HCT116 (cell line): Measurements from ENCODE around the gene DHX34. TPM values are rescaled to one million over a fixed set of nuclear protein-coding genes. Genes with fewer than 3 reads are reported as not detected.

ENCODE experiments used
- ATAC-seq: fragments of 200-7000 bp; cut with Tn5 transposase; 2 replicates; pipeline ENCODE4 v1.9.1; 2020; ENCODE audit warnings: mild to moderate bottlenecking, moderate library complexity
- BruUV-seq: library from RNA; stranded (reverse); fragments of 400-500 nt; replicated peaks from 2 replicates; lab custom pipeline; 2021; lab: Mats Ljungman, UMichigan
- CTCF ChIA-PET: fragments of 300-600 bp; sonication (Branson Sonifier 250); formaldehyde crosslinking; loops from one replicate; lab custom pipeline; 2021; ENCODE audit warnings: antibody characterized with exemption; lab: Charles Lee
- POLR2A ChIA-PET: fragments of 300-600, 350-600 bp; sonication (Branson Sonifier 250); formaldehyde crosslinking; loops from one replicate; lab custom pipeline; 2021; ENCODE audit warnings: antibody characterized with exemption; lab: Charles Lee
- RAD21 ChIA-PET, 2 experiments: fragments of 300-600 bp; sonication (Branson Sonifier 250); formaldehyde crosslinking; loops; one replicate each; lab custom pipeline; 2023; ENCODE audit warnings: low total read pairs in 2 of 2; ENCODE audit not compliant: uncharacterized antibody in 2 of 2, unreplicated experiment in 2 of 2, low non-redundant PET in 1 of 2; lab: Charles Lee
- DNase-seq: peaks from one replicate; pipeline ENCODE4 v3.0.0-alpha.2; 2010; ENCODE audit warnings: low read depth, low spot score
- H2AFZ ChIP-seq: fragments of 200-600 bp; shearing (Covaris generic), sonication (generic); 2 replicates; pipeline ENCODE4 v1.6.1; 2017; ENCODE audit warnings: low read depth, mixed run types, mixed read lengths, antibody characterized with exemption, low read length; ENCODE audit not compliant: poor library complexity, severe bottlenecking
- H3K27ac ChIP-seq: 2 replicates; pipeline ENCODE4 v1.5.1; 2012; ENCODE audit warnings: low read depth, low read length
- H3K27me3 ChIP-seq: fragments of 200-600 bp; sonication (generic); 2 replicates; pipeline ENCODE4 v1.6.1; 2016; ENCODE audit warnings: mixed run types, low read length, mixed read lengths; ENCODE audit not compliant: insufficient read depth
- H3K36me3 ChIP-seq, 2 experiments: fragments of 200-500 bp in 1 of 2; fragments of 200-600 bp in 1 of 2; sonication (Bioruptor generic) in 1 of 2; sonication (generic) in 1 of 2; 2 replicates each; pipeline versions ENCODE4 v1.5.1 to v1.6.1; 2014 to 2016; ENCODE audit warnings: low read length in 2 of 2, inconsistent platforms in 1 of 2, mixed read lengths in 1 of 2, mixed run types in 1 of 2; ENCODE audit not compliant: insufficient read depth in 2 of 2, control insufficient read depth in 1 of 2
- H3K4me1 ChIP-seq, 2 experiments: fragments of 200-600 bp in 1 of 2; sonication (generic) in 1 of 2; 2 replicates each; pipeline versions ENCODE4 v1.5.1 to v1.6.1; 2012 to 2017; ENCODE audit warnings: low read length in 2 of 2, inconsistent platforms in 1 of 2, mild to moderate bottlenecking in 1 of 2, mixed read lengths in 1 of 2, mixed run types in 1 of 2, moderate library complexity in 1 of 2; ENCODE audit not compliant: insufficient read depth in 2 of 2, control insufficient read depth in 1 of 2
- H3K4me2 ChIP-seq: fragments of 200-600 bp; sonication (generic); 2 replicates; pipeline ENCODE4 v1.6.1; 2017; ENCODE audit warnings: mixed run types, low read length, mixed read lengths
- H3K4me3 ChIP-seq, 2 experiments: fragments of 200-600 bp in 1 of 2; sonication (generic) in 1 of 2; replicated peaks in 1 of 2; 2 replicates each; pipeline ENCODE4 v1.5.1; 2011 to 2016; ENCODE audit warnings: low read length in 2 of 2, control low read depth in 1 of 2, low read depth in 1 of 2, mild to moderate bottlenecking in 1 of 2, mixed read lengths in 1 of 2, mixed run types in 1 of 2
- H3K79me2 ChIP-seq: fragments of 200-600 bp; sonication (generic); 2 replicates; pipeline ENCODE4 v1.6.1; 2017; ENCODE audit warnings: mild to moderate bottlenecking, mixed run types, low read length, moderate library complexity, mixed read lengths; ENCODE audit not compliant: insufficient read depth
- H3K9ac ChIP-seq: fragments of 200-600 bp; sonication (generic); 2 replicates; pipeline ENCODE4 v1.6.1; 2016; ENCODE audit warnings: low read length, mixed read lengths
- H3K9me2 ChIP-seq: fragments of 200-600 bp; sonication (generic), shearing (Covaris generic); 2 replicates; pipeline ENCODE4 v1.6.1; 2017; ENCODE audit warnings: mixed run types, mild to moderate bottlenecking, moderate library complexity; ENCODE audit not compliant: insufficient read depth
- H3K9me3 ChIP-seq, 2 experiments: fragments of 200-500 bp in 1 of 2; fragments of 200-600 bp in 1 of 2; sonication (Bioruptor generic) in 1 of 2; sonication (generic) in 1 of 2; 2 replicates each; pipeline ENCODE4 v1.6.1; 2014 to 2017; ENCODE audit warnings: low read length in 2 of 2, mixed read lengths in 2 of 2, inconsistent platforms in 1 of 2, low read depth in 1 of 2, mild to moderate bottlenecking in 1 of 2, mixed run types in 1 of 2, moderate library complexity in 1 of 2; ENCODE audit not compliant: control insufficient read depth in 1 of 2, insufficient read depth in 1 of 2
- H4K20me1 ChIP-seq: fragments of 200-600 bp; sonication (generic), shearing (Covaris generic); 2 replicates; pipeline ENCODE4 v1.6.1; 2017; ENCODE audit warnings: mixed run types, mild to moderate bottlenecking, moderate library complexity; ENCODE audit not compliant: insufficient read depth
- CBX3 ChIP-seq: IDR thresholded peaks from 2 replicates; pipeline ENCODE4 v1.6.1; 2012; ENCODE audit warnings: low read depth
- CEBPB ChIP-seq: IDR thresholded peaks from 2 replicates; pipeline ENCODE4 v1.6.1; 2012; ENCODE audit warnings: low read depth
- CTCF ChIP-seq, 3 experiments: fragments of 200-600 bp in 1 of 3; sonication (generic) in 1 of 3; IDR thresholded peaks in 2 of 3; conservative IDR thresholded peaks in 1 of 3; 2 replicates each; pipeline ENCODE4 v1.5.1; 2012 to 2017; ENCODE audit warnings: low read depth in 2 of 3, low read length in 2 of 3, antibody characterized with exemption in 1 of 3, borderline replicate concordance in 1 of 3, control low read depth in 1 of 3, mild to moderate bottlenecking in 1 of 3, mixed read lengths in 1 of 3, mixed run types in 1 of 3, moderate library complexity in 1 of 3; ENCODE audit not compliant: insufficient read depth in 1 of 3
- EGR1 ChIP-seq: IDR thresholded peaks from 2 replicates; pipeline ENCODE4 v1.6.1; 2012; ENCODE audit warnings: low read depth
- EZH2phosphoT487 ChIP-seq: fragments of 200-600 bp; IDR thresholded peaks from 2 replicates; pipeline ENCODE4 v1.6.1; 2018; ENCODE audit warnings: antibody characterized with exemption, borderline replicate concordance
- FOSL1 ChIP-seq: IDR thresholded peaks from 2 replicates; pipeline ENCODE4 v1.6.1; 2012; ENCODE audit warnings: low read depth
- JUND ChIP-seq: IDR thresholded peaks from 2 replicates; pipeline ENCODE4 v1.6.1; 2012
- POLR2AphosphoS5 ChIP-seq: IDR thresholded peaks from 2 replicates; pipeline ENCODE4 v1.6.1; 2011; ENCODE audit warnings: mild to moderate bottlenecking, low read depth, low read length, moderate library complexity
- RAD21 ChIP-seq: IDR thresholded peaks from 2 replicates; pipeline ENCODE4 v1.6.1; 2012; ENCODE audit warnings: low read depth, mild to moderate bottlenecking
- SIN3A ChIP-seq: IDR thresholded peaks from 2 replicates; pipeline ENCODE4 v1.6.1; 2012; ENCODE audit warnings: low read depth
- SP1 ChIP-seq: IDR thresholded peaks from 2 replicates; pipeline ENCODE4 v1.6.1; 2012; ENCODE audit warnings: low read depth
- YY1 ChIP-seq: IDR thresholded peaks from 2 replicates; pipeline ENCODE4 v1.6.1; 2011; ENCODE audit warnings: low read length, low read depth, moderate library complexity, mild to moderate bottlenecking; ENCODE audit not compliant: insufficient replicate concordance; ENCODE audit errors: extremely low read depth
- ZBTB33 ChIP-seq: IDR thresholded peaks from 2 replicates; pipeline ENCODE4 v1.6.1; 2011; ENCODE audit warnings: mild to moderate bottlenecking, low read length, moderate library complexity; ENCODE audit not compliant: insufficient replicate concordance; ENCODE audit errors: extremely low read depth
- ZFX ChIP-seq: fragments of 450-650 bp; IDR thresholded peaks from 2 replicates; pipeline ENCODE4 v1.6.1; 2017
- ZNF274 ChIP-seq: fragments of 200-500 bp; sonication (Bioruptor generic); IDR thresholded peaks from 2 replicates; pipeline ENCODE4 v1.6.1; 2014; ENCODE audit warnings: mild to moderate bottlenecking, low read depth, low read length, inconsistent platforms
- intact Hi-C: fragments of 100-400 bp; cut with micrococcal nuclease; formaldehyde crosslinking; loops from 2 replicates; pipeline ENCODE4 v1.10.0; 2022
- total RNA-seq: library from RNA; stranded (reverse); gene quantifications from one replicate; pipeline ENCODE4 v1.2.1, GENCODE V29; 2021; ENCODE audit not compliant: unreplicated experiment
- TF ChIP-seq, protein P1 (sequence below): IDR thresholded peaks from 2 replicates; pipeline ENCODE4 v1.6.1; 2012

Gene DHX34
- total RNA-seq, 1 experiment from 2014 or later: 30.5 TPM

- Histone ChIP-seq H4K20me1 (no peaks in the 10 kb centered on the region), H3K9me3 (no peaks in the 10 kb centered on the region), H3K9ac (no peak overlapping the region), H3K27me3 (no peaks in the 10 kb centered on the region), H3K9me2 (no peaks in the 10 kb centered on the region)
- ChIA-PET CTCF (interaction anchor here (1.3 kb wide), 1 partner anchor 21 kb away, joined by 4 read pairs; the partner anchor contains the start of gene DHX34), RAD21 (no interaction called here)
- DNase-seq: no peak
- BruUV-seq: no TSS peak
- TF ChIP-seq YY1 (no peak), ZBTB33 (no peak), ZFX (no peak), RAD21 (no peak), CBX3 (no peak), CEBPB (no peak), POLR2AphosphoS5 (no peak), EZH2phosphoT487 (no peak), JUND (no peak), SP1 (no peak), FOSL1 (no peak), EGR1 (no peak), SIN3A (no peak), CTCF (IDR thresholded peaks at IDR 0.05 in 2 of 3, conservative IDR thresholded peaks at IDR 0.05 in 1 of 3; ENCODE audit: borderline replicate concordance in 1 of 3, insufficient read depth in 1 of 3, low read depth in 2 of 3, low read length in 2 of 3) (no peak), ZNF274 (no peak)
- TF ChIP-seq, protein P1, sequence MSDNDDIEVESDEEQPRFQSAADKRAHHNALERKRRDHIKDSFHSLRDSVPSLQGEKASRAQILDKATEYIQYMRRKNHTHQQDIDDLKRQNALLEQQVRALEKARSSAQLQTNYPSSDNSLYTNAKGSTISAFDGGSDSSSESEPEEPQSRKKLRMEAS: no peak
- TF ChIP-seq, all 23 proteins: peak for 0
- H3K79me2 ChIP-seq: peaks cover 7% of the 10 kb centered on the region; the same call in 1 of the 2 replicates
- H3K4me1 ChIP-seq: no peaks in the 10 kb centered on the region
- no peak overlapping the region for H3K4me3 ChIP-seq
- H3K36me3 ChIP-seq: peaks cover 23 to 51% of the 10 kb centered on the region in 2 experiments
- no peak overlapping the region for H3K4me2 ChIP-seq
- H3K27ac ChIP-seq: no peak overlapping the region
- no peak overlapping the region for H2AFZ ChIP-seq
- intact Hi-C loops: no loop called here
- no peak for ATAC-seq
- POLR2A ChIA-PET: no interaction called here
Measured at GRCh38 chr19:47370045-47370611, 21.0 kb downstream of the DHX34 start.
